Right ventricle myocardium inferior (tissue), 1 donor: ENCODE results near the gene CNOT8. TPM values are rescaled to one million over a fixed set of nuclear protein-coding genes. Genes with fewer than 3 reads are reported as not detected.

Source experiments
- ATAC-seq: fragments of 200-7000 bp; cut with Tn5 transposase; one replicate; pipeline ENCODE4 v1.9.1; 2020; ENCODE audit warnings: mild to moderate bottlenecking, moderate library complexity
- DNase-seq: peaks from one replicate; pipeline ENCODE4 v3.0.0; 2021; ENCODE audit errors: missing footprints
- intact Hi-C: fragments of 100-400 bp; cut with DNase I; formaldehyde crosslinking; loops from one replicate; pipeline ENCODE4 v1.11.0; 2022
- total RNA-seq: library from RNA; stranded (reverse); fragmentation: NEBNext Ultra II Directional; extraction: Animal tissue kit (Norgen Biotek cat#: 25700); gene quantifications from one replicate; pipeline ENCODE4 v1.2.1, GENCODE V29; 2021
- donor health status: DM: no; HTN: yes; CAD: no; lungs with severe emphysema.

The CNOT8 gene
- total RNA-seq, 1 donor from 2014 or later: 26.3 TPM

DNA sequence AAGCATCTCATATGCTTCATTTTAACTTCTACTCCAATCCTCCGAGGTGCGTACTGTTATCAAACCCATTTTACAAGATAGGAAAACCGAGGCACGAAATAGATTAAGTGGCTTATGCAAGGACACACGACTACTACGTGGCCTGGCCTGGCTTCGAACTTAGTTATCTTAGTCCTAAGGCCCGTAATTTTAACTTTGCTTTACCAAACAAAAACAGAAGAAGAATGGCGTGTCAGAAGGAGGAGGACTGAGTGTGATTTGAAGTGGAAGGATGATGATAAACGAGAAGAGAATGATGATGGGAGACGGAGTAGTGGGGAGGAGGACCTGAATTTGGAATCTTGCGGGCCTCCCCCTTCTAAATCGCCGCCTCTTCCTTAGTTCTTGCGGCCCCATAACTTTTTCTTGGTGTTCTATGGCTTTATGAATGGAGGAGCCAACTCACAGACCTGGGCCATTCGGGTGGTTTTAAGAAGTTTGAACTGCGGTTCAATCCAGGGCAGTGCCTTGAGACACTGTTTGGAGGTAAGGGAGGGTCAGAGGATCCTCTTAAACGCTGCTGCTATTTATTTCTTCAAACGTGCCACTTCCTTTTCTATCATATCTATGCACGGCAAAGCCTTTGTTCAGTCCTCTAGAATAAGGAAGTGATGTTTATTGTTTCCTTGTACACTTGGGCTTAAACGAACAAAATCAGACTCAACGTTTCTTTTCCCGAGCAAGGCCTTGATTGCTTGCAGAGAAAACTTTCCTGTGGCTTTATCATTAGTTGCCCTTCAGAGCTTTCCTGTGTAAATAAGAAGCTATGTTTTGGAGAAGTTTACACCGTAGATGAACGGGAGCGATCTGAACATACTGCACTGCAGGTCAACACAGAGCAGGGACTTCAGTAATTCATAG is 795 bp downstream of the CNOT8 start:
- ATAC-seq: no peak
- intact Hi-C loops: loop anchor here (2.0 to 10.0 kb wide), 5 partner anchors 38 to 384 kb away; partner anchors contain the start of genes GEMIN5, HAND1 and LARP1
- DNase-seq: no peak

DNA sequence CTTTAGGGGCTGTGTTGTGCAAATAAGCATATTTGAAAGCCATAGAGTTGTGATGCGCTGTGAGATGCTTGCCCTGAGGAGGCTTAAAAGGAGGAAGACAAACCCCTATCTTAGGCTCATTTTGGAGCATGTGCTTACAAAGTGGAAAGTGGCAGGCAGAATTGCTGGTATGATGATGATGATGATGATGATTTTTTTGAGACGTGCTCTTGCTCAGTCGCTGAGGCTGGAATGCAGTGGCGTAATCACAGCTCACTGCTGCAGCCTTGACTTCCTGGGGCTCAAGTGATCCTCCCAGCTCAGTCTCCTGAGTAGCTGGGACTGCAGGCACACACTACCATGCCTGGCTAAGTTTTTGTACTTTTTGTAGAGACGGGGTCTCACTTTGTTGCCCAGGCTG is 1.7 kb downstream of the CNOT8 start:
- ATAC-seq: no peak
- no peak for DNase-seq
- intact Hi-C loops: no loop called here

DNA sequence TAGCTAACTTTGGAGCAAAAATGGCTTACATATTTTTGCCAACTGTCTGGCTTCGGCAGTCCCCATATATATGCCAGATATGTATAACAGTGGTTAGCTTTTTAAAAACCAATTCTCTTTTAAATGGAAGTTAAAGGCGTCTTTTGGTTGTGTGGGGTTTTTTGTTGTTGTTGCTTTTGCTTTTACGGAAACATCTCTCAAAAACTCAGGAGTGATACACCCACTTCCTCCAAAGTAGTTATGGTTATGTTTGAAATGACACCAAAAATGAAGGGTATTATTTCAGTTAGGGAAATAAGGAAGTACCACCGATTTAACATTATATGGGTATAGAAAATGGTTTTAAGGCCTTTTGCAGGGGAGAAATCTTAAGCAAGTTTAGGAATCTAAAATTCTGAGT is 2.3 kb downstream of the CNOT8 start:
- ATAC-seq (no peak), DNase-seq (no peak)
- intact Hi-C loops: no loop called here

DNA sequence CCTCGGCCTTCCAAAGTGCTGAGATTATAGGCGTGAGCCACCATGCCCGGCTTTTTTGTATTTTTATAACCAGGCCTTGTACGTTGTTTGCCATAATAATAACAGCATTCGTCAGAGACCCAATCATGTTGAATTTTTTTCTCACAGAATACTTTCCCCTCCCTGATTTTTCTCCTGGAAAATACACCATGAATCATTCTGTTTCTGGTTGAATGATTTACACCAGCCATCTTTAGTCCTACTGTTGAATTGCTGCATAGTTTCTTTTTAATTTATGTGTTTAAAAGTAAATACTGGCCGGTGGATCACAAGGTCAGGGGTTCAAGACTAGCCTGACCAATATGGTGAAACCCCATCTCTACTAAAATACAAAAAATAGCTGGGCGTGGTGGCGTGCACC is 3.5 kb downstream of the CNOT8 start:
- no peak for ATAC-seq
- no peak for DNase-seq
- intact Hi-C loops: no loop called here

DNA sequence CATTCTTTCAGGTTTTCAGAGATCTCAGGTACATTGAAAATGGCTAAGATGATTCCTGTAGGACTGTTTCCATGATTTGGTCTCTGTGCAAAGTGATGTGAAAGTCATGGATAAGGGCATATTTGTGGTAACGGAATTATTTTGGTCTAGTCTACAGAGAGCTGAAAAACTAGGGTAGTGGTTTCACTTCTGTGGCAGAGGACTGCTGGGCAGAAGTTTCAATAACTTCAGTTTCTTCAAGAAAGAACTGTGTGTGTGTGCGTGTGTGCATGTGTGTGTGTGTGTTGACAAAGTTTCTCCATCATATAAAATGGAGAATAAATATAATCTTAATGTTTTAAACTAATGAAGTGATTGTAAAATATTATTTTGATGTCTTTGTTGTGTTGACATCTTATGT is 4.3 kb downstream of the CNOT8 start:
- no peak for ATAC-seq
- intact Hi-C loops: no loop called here
- DNase-seq: no peak

DNA sequence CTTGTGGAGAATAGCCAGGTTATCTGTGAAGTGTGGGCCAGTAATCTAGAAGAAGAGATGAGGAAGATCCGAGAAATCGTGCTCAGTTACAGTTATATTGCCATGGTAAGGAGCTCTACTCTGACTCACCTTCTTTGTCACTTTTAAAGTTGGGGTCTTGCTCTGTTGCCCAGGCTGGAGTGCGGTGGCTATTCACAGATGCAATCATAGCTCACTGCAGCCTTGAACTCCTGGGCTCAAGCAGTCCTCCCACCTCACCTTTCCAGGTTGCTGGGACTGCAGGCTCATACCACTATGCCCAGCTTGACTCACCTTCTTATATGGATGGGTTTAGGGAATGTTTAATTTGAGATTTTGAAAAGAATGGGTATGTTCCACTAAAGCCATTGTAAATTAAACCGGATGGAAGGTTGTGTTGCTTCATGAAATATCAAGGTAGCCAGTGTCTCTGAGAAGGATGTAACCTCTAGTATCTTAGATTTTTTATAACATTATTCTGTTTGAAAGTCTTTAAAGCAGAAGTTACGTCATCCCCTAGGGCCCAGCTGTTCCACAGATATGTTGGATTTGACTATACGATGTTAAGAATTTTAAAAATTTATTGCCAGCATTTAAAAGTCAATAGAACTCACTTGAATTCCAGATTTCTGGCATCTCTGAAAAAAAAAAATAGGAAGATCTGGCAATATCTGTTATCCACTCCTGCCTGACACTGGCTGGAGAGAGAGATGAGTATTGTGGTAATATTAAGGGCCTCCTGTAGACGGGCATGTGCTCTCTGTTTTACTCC is 5.1 kb downstream of the CNOT8 start:
- intact Hi-C loops: no loop called here
- ATAC-seq (no peak), DNase-seq (no peak)

DNA sequence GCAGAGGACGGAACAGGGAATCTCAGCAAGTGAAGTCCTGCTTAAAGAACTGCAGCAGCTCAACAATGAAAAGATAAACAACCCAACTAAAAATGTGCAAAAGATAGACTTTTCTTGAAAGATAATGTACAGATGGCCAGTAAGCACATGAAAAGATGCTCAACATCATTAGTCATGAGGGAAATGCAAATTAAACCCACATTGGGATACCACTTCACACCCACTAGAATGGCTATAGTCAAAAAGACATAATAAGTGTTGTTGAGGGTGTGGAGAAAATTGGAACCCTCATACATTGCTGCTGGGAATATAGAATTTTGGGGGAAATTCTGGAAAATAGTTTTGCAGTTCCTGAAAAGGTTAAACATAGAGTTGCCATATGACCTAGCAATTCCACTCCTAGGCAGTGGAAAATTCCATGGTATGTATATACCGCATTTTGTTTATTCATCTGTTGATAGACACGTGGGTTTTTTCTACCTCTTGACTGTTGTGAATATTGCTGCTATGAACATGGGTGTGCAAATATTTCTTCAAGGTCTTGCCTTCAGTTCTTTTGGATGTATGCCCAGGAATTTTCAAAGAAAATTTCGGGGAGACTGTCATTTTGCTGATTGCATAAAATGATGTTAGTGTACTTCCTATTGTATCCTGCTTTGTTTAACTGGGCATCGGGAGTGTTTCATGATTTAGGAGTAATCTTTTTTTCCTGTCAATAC is 7.2 kb downstream of the CNOT8 start:
- no peak for ATAC-seq
- intact Hi-C loops: no loop called here
- DNase-seq: no peak

DNA sequence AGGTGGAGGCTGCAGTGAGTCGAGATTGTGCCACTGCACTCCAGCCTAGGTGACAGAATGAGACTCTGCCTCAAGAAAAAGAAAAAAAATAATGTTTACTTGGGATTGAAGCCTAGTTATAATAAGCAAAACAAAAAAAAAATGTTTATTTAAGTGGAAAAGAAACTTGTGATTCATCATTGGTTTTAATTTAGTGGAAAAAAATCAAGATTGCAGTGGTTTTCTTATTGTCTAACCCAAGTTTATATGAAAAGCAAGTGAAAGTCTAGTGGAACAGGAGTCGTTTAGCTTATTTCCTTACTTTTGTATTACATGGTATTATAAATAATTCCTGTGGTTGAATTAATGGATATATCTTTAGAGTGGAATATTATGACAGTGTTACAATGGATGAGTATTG is 8.4 kb downstream of the CNOT8 start:
- intact Hi-C loops: no loop called here
- ATAC-seq (no peak), DNase-seq (no peak)

DNA sequence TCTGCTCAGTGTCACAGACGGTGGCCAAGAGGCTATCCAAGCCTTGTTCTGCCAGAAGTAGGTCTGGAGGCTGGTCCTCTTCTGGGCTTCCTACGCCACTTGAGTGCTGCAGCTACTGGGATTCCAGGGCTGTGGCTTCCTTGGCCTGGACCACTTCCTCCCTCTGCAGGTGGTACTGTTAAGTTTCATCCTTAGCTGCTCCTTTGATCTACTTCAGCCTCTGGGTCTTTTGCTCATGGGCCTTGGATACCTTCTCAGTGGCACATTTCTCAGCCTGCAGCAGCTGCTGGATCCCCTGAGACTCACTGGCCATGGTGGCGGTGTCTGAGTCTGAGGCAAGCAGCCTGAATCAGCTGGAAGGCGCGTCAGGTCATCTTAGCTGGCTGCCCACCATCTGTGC is 10.3 kb downstream of the CNOT8 start:
- intact Hi-C loops: no loop called here
- ATAC-seq: peak; percentile 26
- DNase-seq: no peak

DNA sequence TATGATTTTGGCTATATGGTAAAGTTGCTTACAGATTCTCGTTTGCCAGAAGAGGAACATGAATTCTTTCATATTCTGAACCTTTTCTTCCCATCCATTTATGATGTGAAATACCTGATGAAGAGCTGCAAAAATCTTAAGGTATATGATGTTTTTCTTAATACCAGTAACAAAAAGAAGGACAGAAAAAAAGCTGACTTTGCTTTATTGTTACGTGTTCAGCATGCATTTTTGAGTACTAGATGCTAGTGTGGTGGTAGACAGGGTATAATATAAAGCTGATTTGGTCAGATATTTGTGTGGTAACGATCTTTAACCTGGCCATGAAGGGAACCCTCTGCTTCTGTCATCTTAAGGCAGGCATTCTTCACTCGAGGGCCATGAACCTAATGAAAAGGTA is 13.3 kb downstream of the CNOT8 start:
- no peak for DNase-seq
- intact Hi-C loops: no loop called here
- ATAC-seq: no peak

DNA sequence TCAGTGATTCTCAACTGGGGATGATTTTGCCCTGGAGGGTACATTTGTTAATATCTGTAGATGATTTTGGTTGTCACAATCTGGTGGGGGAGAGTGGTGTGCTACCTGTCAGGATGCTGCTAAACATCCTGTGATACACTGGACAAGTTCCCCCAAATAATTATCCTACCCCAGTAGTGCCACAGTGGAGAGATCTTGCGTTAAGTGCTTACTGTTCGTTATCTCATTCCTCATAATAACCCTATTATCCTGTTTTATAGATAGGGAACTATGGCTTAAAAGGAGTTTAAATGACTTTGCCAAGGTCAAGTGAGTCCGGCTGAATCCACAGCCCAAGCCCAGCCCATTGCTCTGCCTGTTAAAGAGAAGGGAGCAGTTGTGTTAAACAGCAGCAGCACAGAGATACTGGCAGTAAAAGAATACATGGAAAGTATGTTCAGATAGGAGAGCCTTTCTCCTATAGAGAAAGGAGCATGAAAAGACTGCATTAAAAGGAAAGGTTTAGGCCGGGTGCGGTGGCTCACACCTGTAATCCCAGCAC is 15.4 kb downstream of the CNOT8 start:
- ATAC-seq (no peak), DNase-seq (no peak)
- intact Hi-C loops: no loop called here

DNA sequence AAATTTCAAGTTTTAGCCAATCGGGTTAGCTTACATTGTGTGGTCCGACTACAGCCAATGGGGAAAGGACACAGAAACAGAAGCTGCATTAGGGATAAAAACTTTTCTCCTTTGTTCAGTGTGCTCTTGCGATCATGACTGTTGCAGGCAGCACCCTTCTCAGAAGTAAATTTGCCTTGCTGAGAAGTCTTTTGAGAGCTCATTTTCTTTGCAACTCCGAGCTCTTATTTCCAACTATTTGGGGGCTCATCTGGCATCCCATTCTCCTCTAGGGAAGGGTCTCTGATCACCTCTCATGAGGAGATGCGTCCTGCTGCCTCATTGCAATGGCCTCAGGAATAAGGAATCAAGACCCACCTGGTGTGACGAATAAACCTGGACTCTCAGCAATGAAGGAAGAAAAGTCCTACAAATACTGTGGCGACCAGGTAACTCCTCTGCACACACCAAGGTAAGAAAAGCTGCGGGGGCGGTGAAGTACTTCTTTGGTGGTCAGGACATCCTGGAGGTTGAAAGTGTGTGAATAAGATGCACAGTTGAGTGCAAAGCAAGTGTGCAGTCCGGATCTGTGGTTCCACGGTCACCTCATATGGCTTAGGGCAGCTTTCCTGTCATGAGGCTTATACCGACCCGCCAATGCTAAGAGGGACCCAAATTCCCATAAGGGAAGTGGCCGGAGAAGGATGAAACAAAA is 20.4 kb downstream of the CNOT8 start:
- ATAC-seq (no peak), DNase-seq (no peak)
- intact Hi-C loops: no loop called here

DNA sequence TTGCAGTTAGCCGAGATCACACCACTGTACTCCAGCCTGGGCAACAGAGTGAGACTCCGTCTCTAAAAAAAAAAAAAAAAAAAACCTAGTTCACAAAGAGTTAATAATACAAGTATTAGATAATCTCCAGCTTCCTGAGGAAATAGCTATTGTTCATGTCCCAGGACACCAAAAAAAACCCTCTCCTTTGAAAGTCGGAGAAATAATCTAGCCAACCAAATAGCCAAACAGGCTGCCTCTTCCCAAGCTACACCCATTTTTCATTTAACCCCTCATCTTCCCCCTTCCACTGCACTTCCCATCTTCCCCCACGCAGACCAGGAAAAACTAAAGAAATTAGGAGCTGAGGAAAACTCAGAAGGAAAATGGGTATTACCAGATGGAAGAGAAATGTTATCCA is 23.6 kb downstream of the CNOT8 start:
- no peak for ATAC-seq
- intact Hi-C loops: no loop called here

DNA sequence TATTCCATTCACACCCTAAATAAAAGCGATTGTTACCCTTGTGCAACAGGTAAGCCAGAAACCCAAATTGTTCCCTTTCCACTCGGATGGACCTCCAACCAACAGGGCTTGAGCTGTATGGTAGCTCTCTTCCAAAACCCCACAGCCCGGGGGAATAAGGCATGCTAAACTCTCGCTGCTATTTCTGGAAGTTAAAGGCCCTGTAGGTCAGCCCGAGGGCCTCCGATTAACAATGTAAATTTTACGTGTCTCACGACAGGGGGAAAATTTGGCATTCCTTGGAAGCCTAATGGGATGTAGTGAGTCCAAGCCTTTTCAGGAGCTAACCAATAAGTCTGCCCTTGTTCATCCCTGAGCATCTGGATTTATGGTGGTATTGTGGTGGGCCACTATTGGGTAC is 26.0 kb downstream of the CNOT8 start:
- ATAC-seq (no peak), DNase-seq (no peak)
- intact Hi-C loops: no loop called here

More for the DNA sequence above, 23.6 kb downstream of the CNOT8 start:
- no peak for DNase-seq

DNA sequence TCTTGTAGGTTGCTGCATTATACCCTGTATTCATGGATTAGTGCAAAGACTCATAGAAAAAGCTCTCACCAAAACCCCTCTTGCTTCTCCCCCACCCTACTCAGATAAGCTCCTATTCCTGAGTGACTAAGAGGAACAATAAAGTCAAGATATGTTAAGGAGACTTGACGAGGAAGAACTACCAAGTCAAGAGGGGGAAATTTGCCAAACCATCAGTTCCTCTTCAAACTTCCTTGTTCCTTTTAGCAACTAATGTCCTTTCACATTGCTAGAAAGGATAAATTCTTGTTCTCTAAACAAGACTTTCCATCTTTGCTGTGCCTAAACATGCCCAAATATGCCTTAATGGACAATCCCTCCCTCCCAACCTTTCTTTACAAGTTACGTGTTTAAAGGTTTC is 27.0 kb downstream of the CNOT8 start:
- ATAC-seq: no peak
- no peak for DNase-seq
- intact Hi-C loops: no loop called here

DNA sequence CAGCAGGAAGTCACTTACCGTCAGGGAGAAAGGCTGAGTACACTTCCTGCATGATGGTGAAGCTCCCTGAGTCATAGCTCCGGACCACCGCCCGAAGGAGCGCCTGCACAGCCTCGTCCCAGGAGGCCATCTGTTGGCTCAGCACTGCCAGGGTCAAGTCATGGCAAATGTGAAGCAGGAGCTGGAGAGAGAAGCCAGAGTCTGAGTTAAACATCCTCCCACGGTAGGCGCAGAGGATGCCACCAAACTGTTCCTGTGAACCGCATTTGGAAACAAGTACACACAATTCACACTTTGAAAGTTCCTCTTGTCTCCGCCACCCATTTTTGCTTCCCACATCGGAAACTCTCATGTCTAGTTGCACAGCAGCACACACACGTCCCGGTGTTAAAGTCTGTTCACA is 33.9 kb downstream of the CNOT8 start:
- ATAC-seq: no peak
- intact Hi-C loops: no loop called here
- no peak for DNase-seq

DNA sequence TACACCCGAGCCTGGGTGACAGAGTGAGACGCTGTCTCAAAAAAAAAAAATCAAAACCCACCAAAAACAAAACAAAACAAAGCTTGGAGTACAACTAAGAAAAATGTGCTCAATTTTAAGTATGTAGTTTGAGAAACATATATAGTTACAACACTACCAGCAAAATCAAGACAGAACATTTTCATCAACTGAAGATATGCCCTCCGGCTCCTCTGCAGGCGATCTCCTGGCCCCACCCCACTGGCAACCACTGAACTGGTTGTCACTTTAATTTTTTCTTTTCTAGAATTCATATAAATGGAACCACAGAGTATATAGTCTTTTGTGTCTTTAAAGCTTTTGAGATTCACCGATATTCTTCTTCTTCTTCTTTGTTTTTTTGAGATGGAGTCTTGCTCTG is 35.0 kb downstream of the CNOT8 start:
- ATAC-seq (no peak), DNase-seq (no peak)
- intact Hi-C loops: no loop called here
